ENCODE measurements around the gene FHIP2A.
"Not testable (repeated sequence)": the region's sequence is repeated elsewhere in the genome, so short reads cannot be mapped to it uniquely, and the experiment has no call there.

The FHIP2A gene

DNA sequence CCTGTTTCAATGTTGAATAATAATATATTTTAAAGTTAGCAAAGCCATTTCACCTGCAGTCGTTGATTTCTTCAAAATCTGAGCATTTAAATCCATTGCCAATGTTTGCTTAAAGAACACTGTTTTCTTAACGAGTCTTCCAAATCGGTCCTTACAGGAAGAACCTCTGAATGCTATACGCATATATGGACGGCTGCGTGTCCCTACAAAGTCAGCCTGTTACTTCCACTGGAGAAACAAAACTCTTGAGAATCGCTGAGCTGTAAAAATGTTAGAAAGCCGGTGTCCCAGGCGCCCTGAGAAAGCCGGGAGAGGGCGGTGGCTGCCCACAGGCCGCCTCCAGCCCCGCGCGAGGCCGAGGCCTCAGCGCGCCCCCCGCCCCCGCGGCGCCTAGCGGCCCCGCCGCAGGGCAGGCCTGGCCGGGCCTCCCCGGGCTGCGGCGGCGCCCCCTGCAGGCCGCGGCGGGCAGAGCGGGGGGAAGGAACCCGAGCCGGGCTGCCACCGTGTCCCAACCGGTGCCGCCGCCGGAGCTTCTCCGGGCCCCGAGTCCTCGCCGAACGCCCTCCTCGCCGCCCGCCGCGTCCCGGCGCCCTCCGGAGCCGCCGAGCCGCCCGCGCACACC, at the start of gene FHIP2A:
FHIP2A (plus strand) TSS at position 488 of the 622 bp plus-strand sequence. CDS start 299 bp downstream, outside the sequence.
- DNase-seq: peak; percentile 83

DNA sequence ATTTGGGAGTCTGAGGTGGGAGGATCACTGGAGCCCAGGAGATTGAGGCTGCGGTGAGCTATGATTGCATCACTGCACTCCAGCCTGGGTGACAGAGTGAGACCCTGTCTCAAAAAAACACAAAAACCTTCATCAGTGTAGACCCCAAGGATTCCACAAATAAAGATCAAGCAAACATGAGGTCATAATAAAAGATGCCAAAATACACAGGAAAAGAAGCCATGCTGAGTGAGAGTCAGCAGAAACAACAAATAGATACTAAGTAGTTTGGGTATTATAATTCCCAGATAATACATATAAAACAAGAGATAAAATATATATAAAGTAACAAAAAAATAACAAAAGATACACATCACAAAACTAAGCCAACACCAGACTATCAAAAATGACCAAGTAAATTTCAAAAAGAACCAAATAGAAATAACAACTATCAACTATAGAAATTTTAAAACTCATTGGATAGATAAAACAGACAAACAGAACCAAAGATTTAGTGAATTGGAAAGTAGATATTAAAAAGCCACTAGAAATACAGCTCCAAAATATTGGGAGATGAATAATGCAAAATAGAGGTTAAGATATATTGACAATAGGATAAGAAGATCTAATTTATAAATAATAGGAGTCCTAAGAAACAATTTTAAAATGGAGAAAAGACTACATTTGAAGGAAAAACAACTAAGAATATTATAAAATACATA, 48.9 kb upstream of the FHIP2A start:
- no peak for DNase-seq

- no peak for DNase-seq
These were observed 48.4 kb upstream of the FHIP2A start for GRCh38 chr10:114773197-114773532.

GRCh38 chr10:114775082-114775481, 46.5 kb upstream of the FHIP2A start:
- DNase-seq: not testable (repeated sequence)

DNA sequence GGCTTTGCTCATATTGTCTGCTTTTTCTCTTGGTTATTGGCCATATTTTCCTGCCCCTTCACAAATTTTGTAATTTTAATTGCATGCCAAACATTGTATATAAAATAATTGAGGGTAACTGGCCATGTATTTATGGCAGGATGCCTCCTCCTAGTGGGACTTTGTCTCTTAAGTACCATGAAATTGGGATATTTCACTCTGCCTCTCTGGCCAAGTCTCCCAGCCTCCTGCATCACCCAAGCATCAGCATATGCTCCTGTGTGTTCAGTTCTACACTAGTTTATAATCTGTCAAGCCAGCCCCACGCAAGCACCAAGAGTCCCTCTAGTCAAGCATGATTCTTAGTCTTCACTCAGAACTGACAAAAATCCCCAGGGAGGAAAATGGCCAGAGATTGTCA, 44.2 kb upstream of the FHIP2A start:
- no peak for DNase-seq

DNA sequence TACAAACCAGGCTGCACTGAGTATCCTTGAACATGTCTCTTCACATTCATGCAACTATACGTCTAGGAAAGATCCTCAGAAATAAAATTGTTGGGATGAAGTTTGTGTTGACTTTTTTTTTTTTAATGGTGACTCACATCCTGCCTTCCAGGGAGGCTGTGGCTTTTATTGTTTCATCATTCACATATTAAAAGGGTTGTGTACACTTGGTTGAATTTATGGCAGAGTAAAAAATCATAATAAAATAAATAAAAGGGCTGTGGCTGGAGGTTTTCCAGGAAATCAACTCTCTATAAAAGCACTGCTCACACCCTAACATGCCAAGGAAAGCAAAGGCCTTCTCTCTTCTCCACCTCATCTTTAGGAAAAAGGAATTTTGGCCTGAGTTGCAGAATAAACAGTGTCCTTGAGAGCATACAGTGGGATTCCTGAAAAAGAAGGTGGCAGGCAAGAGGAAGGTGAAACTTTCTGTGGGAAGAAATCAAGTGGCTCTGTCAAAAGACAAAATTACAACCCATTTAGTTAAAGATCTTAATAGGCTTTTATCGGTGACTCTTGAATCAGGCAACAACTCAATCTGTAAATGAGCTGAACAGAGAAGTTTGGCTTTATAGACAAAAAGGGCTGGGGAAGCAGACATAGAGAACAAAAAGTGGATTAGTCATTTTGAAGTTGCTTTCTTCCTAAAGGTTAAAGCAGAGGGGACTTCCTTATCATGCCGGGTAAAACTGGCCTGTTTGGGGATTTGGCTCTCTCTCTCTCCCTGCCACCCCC, 41.6 kb upstream of the FHIP2A start:
- DNase-seq: no peak

- DNase-seq: no peak
These were observed 40.9 kb upstream of the FHIP2A start for GRCh38 chr10:114780577-114781184.

- DNase-seq: no peak
These were observed 38.9 kb upstream of the FHIP2A start for GRCh38 chr10:114782666-114783065.

DNA sequence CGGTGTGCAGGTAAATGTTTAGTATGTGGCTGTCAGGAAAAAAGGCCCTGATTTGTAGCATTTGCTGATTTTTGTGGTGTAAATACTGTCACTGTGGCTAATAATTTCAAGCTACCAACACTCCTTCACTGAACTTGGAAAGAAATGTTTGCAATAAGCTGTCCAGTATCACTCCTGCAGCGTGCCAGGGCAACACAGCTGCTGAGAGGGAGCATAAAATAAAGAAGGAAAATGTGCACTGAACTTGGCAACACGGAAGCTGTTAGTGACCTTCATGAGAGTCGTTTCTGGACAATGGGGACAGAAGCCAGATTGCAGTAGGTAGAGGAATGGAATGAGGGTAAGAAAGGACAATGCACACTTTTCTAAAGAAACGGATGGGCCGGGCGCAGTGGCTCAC, 37.9 kb upstream of the FHIP2A start:
- DNase-seq: no peak

GRCh38 chr10:114786492-114786891, 35.1 kb upstream of the FHIP2A start:
- DNase-seq: peak; percentile 71

DNA sequence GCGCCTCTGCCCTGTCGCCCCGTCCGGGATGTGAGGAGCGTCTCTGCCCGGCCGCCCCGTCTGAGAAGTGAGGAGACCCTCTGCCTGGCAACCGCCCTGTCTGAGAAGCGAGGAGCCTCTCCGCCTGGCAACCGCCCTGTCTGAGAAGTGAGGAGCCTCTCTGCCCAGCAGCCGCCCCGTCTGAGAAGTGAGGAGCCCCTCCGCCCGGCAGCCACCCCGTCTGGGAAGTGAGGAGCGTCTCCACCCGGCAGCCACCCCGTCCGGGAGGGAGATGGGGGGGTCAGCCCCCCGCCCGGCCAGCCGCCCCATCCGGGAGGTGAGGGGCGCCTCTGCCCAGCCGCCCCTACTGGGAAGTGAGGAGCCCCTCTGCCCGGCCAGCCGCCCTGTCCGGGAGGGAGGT, 34.4 kb upstream of the FHIP2A start:
- DNase-seq: not testable (repeated sequence)

- DNase-seq: no peak
These were observed 29.8 kb upstream of the FHIP2A start for GRCh38 chr10:114791768-114792167.

DNA sequence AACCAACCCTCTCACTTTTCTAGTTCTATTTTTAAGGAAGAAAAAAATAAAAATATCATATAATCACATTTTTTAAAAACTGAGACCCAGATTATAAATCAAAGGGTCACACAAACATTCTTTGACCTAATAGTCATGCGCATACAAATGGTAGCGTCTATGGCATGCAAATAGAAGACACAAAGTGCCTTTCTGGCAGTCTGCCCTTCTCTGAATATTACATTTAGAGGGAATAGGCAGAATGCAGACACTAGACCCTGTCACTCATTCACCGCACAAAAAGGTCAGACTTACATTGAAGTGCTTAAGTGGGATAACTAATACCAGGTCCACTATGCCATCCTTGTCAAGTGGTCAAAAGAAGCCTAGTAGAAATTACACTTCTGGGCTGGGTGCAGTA, 26.5 kb upstream of the FHIP2A start:
- DNase-seq: no peak

GRCh38 chr10:114800361-114800760, 21.2 kb upstream of the FHIP2A start:
- DNase-seq: no peak

- peak; percentile 66 for DNase-seq
These were observed 20.2 kb upstream of the FHIP2A start for GRCh38 chr10:114801411-114801813.

DNA sequence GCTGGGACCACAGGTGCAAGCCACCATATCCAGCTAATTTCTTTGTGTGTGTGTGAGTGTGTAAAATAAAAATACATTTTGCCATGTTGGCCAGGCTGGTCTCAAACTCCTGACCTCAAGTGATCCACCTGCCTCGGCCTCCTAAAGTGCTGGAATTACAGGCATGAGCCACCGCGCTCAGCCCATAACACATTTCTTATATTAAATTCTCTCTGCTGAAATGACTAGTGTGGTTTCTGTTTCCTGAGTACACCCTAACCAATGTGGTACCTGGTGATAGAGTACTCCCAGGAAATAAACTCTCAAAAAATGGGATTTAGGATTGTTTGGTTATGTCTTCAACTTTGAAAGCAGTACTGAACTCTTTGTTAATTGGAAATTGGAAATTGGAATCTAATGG, 19.4 kb upstream of the FHIP2A start:
- no peak for DNase-seq

DNA sequence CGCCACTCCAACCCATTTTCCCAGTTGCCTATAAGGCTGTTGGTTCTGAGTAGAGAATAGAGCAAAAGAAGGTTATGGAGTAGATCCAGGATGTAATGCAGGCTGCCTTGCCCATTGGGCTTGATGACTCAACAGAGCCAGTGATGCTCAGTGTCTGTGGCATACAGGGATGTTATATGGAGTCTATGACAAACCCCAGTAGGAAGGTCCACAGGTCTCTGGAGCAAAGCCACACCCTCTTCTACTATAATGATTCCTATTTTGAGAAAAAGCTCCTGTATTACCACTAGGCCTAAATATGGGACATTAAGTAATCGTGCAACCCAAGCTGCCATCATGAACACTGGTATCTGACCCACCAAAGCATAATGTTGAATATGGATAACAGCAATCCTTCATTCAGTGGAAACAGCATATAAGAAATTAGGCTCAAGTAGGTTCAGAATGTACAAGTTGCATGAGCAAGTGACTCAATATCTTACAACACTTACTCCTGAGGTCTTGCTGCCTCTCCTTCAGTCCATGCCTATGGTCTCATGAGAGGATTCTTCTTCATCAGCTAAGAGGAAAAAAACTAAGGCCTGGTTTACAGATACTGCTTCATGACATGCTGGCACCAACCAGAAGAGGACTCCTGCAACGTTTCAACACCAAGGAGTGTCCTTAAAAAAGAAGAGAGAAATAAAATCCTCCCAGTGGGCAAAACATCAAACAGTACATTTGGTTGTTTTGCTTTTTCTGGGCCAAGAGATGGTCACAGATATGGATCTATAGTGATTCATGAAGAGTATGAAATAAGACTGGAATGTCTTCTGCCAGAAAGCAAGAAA, 14.8 kb upstream of the FHIP2A start:
- no peak for DNase-seq

GRCh38 chr10:114808982-114809381, 12.6 kb upstream of the FHIP2A start:
- DNase-seq: no peak

DNA sequence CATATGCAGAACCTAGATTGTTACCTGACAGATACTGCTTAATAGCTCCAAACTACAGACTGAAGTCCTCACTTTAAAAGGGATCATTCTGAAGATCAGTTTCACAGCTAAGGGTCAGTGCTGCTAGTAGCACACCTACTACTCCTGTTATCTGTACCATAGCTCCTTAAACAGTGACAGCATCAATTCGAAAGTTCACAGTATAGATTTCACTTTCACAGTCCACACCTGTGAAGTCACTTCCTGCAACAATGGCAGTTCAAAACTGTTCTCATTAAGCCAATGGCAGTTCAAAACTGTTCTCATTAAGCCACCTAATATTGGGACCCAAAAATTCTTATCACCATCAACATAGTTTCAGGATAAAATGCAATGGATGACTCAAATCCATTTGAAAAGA, 10.7 kb upstream of the FHIP2A start:
- DNase-seq: no peak

DNA sequence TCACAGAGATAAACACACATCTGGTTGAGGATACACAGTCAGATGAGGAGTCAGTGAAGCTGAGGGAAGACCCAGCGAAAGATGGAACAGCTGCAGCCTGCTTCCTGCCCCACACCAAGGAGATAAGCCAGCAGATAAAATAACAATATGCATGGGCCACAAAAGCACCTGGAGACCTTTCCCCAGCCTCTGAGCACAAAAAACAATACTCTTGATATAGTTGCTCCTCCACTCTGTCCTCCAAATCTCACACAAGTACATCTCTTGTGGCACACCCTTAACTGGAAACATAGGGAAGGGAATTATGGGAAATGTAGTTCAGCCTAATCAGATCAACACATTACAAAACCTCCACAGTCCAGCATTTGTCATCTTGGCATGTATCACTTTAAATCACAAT, 9.7 kb upstream of the FHIP2A start:
- DNase-seq: peak; percentile 52

- no peak for DNase-seq
These were observed 5.8 kb upstream of the FHIP2A start for GRCh38 chr10:114815791-114816190.

DNA sequence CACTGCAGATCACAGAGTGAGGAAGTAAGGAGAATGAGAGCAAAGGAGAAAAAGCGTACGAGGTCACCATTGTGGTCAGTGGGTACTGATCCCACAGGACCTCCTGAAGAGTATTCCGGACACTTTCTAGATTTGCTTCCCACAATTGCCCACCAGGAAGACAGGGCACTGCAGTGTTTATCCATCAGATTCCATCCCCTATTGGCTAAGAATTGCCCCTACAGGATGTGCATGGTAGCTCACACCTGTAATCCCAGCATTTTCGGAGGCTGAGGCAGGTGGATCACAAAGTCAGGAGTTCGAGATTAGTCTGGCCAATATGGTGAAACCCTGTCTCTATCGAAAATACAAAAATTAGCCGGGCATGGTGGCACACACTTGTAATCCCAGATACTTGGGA, 5.3 kb upstream of the FHIP2A start:
- DNase-seq: no peak

- DNase-seq: no peak
These were observed 2.3 kb upstream of the FHIP2A start for GRCh38 chr10:114819322-114819721.
